ENCODE results near the gene LMCD1. TPM values are rescaled to one million over a fixed set of nuclear protein-coding genes. Genes with fewer than 3 reads are reported as not detected.

Gene LMCD1
- total RNA-seq, 2 experiments from 2014 or later, result 3.1 to 4.9 TPM

- no peaks in the 10 kb centered on the region for H3K27me3 Mint-ChIP-seq
- ATAC-seq (no peak), DNase-seq (no peak)
- ChIA-PET CTCF (interaction anchor here (0.6 kb wide), 1 partner anchor 1347 kb away, joined by 3 read pairs; no protein-coding TSS in a partner anchor), POLR2A (no interaction called here)
- no peaks in the 10 kb centered on the region for H3K9me3 Mint-ChIP-seq (ENCODE audit: low read depth)
- no peak overlapping the region for H3K27ac Mint-ChIP-seq
- intact Hi-C loops (cut with DNase I, micrococcal nuclease), result no loop called here
- no peak overlapping the region for H3K4me3 Mint-ChIP-seq
- H3K4me1 Mint-ChIP-seq, result peaks cover 3% of the 10 kb centered on the region
- no peaks in the 10 kb centered on the region for H3K36me3 Mint-ChIP-seq (ENCODE audit: low read depth)
Observed at GRCh38 chr3:8529738-8530525, 28.3 kb downstream of the LMCD1 start.

- POLR2A ChIA-PET, result no interaction called here
Observed at GRCh38 chr3:8530581-8530980, 29.0 kb downstream of the LMCD1 start.

GRCh38 chr3:8532251-8532871, 30.7 kb downstream of the LMCD1 start:
- Mint-ChIP-seq H3K4me3 (no peak overlapping the region), H3K9me3 (ENCODE audit: low read depth) (no peaks in the 10 kb centered on the region), H3K4me1 (no peaks in the 10 kb centered on the region), H3K36me3 (ENCODE audit: low read depth) (no peaks in the 10 kb centered on the region), H3K27ac (no peak overlapping the region), H3K27me3 (no peaks in the 10 kb centered on the region)
- DNase-seq, result no peak
- ChIA-PET CTCF (no interaction called here), POLR2A (no interaction called here)
- no peak for ATAC-seq
- intact Hi-C loops (cut with DNase I, micrococcal nuclease), result no loop called here

More at GRCh38 chr3:8530581-8530980, 29.0 kb downstream of the LMCD1 start:
- H3K27ac Mint-ChIP-seq, result no peak overlapping the region
- H3K4me1 Mint-ChIP-seq, result no peaks in the 10 kb centered on the region
- no peaks in the 10 kb centered on the region for H3K36me3 Mint-ChIP-seq (ENCODE audit: low read depth)
- no peaks in the 10 kb centered on the region for H3K27me3 Mint-ChIP-seq
- no peak for DNase-seq
- CTCF ChIA-PET, result interaction anchor here (0.6 kb wide), 1 partner anchor 1347 kb away, joined by 3 read pairs; no protein-coding TSS in a partner anchor
- H3K9me3 Mint-ChIP-seq (ENCODE audit: low read depth), result no peaks in the 10 kb centered on the region
- intact Hi-C loops (cut with DNase I, micrococcal nuclease), result no loop called here
- H3K4me3 Mint-ChIP-seq, result no peak overlapping the region
- no peak for ATAC-seq

GRCh38 chr3:8536096-8537056, 34.8 kb downstream of the LMCD1 start:
- H3K4me3 Mint-ChIP-seq, result no peak overlapping the region
- no peaks in the 10 kb centered on the region for H3K36me3 Mint-ChIP-seq (ENCODE audit: low read depth)
- intact Hi-C loops (cut with DNase I, micrococcal nuclease), result no loop called here
- DNase-seq (no peak), ATAC-seq (no peak)
- H3K27me3 Mint-ChIP-seq, result no peaks in the 10 kb centered on the region
- H3K27ac Mint-ChIP-seq, result no peak overlapping the region
- POLR2A ChIA-PET, result no interaction called here
- no peaks in the 10 kb centered on the region for H3K4me1 Mint-ChIP-seq
- CTCF ChIA-PET, result no interaction called here
- no peaks in the 10 kb centered on the region for H3K9me3 Mint-ChIP-seq (ENCODE audit: low read depth)

- intact Hi-C loops (cut with DNase I, micrococcal nuclease), result no loop called here
- Mint-ChIP-seq H3K27me3 (no peaks in the 10 kb centered on the region), H3K9me3 (ENCODE audit: low read depth) (no peaks in the 10 kb centered on the region), H3K27ac (no peak overlapping the region), H3K4me3 (no peak overlapping the region), H3K4me1 (no peaks in the 10 kb centered on the region), H3K36me3 (ENCODE audit: low read depth) (no peaks in the 10 kb centered on the region)
- DNase-seq (no peak), ATAC-seq (no peak)
- CTCF ChIA-PET, result no interaction called here
- POLR2A ChIA-PET, result no interaction called here
Observed at GRCh38 chr3:8537440-8537839, 35.8 kb downstream of the LMCD1 start.

GRCh38 chr3:8538223-8538622, 36.6 kb downstream of the LMCD1 start:
- CTCF ChIA-PET, result no interaction called here

GRCh38 chr3:8538913-8539312, 37.3 kb downstream of the LMCD1 start:
- intact Hi-C loops (cut with DNase I, micrococcal nuclease), result no loop called here
- H3K27me3 Mint-ChIP-seq, result no peaks in the 10 kb centered on the region
- POLR2A ChIA-PET, result no interaction called here
- H3K9me3 Mint-ChIP-seq (ENCODE audit: low read depth), result no peaks in the 10 kb centered on the region
- ATAC-seq (no peak), DNase-seq (no peak)
- H3K4me3 Mint-ChIP-seq, result no peak overlapping the region
- H3K27ac Mint-ChIP-seq, result no peak overlapping the region
- no peaks in the 10 kb centered on the region for H3K36me3 Mint-ChIP-seq (ENCODE audit: low read depth)
- no peaks in the 10 kb centered on the region for H3K4me1 Mint-ChIP-seq
- CTCF ChIA-PET, result no interaction called here

More at GRCh38 chr3:8538223-8538622, 36.6 kb downstream of the LMCD1 start:
- H3K27ac Mint-ChIP-seq, result no peak overlapping the region
- ATAC-seq, result no peak
- H3K4me1 Mint-ChIP-seq, result no peaks in the 10 kb centered on the region
- no peaks in the 10 kb centered on the region for H3K36me3 Mint-ChIP-seq (ENCODE audit: low read depth)
- POLR2A ChIA-PET, result interaction anchor here (0.6 kb wide), 1 partner anchor 334 kb away, joined by 3 read pairs; no protein-coding TSS in a partner anchor
- no peak for DNase-seq
- intact Hi-C loops (cut with DNase I, micrococcal nuclease), result no loop called here
- no peaks in the 10 kb centered on the region for H3K9me3 Mint-ChIP-seq (ENCODE audit: low read depth)
- H3K27me3 Mint-ChIP-seq, result no peaks in the 10 kb centered on the region
- no peak overlapping the region for H3K4me3 Mint-ChIP-seq

- Mint-ChIP-seq H3K36me3 (ENCODE audit: low read depth) (no peaks in the 10 kb centered on the region), H3K27me3 (no peaks in the 10 kb centered on the region), H3K27ac (no peak overlapping the region), H3K4me1 (no peaks in the 10 kb centered on the region), H3K4me3 (no peak overlapping the region), H3K9me3 (ENCODE audit: low read depth) (no peaks in the 10 kb centered on the region)
- intact Hi-C loops (cut with DNase I, micrococcal nuclease), result no loop called here
- ChIA-PET CTCF (no interaction called here), POLR2A (no interaction called here)
- no peak for ATAC-seq
- DNase-seq, result no peak
Observed at GRCh38 chr3:8539419-8539818, 37.8 kb downstream of the LMCD1 start.

GRCh38 chr3:8540456-8540855, 38.8 kb downstream of the LMCD1 start:
- ATAC-seq (no peak), DNase-seq (no peak)
- Mint-ChIP-seq H3K4me3 (no peak overlapping the region), H3K36me3 (ENCODE audit: low read depth) (no peaks in the 10 kb centered on the region), H3K27me3 (no peaks in the 10 kb centered on the region), H3K27ac (no peak overlapping the region), H3K4me1 (no peaks in the 10 kb centered on the region), H3K9me3 (ENCODE audit: low read depth) (no peaks in the 10 kb centered on the region)
- ChIA-PET POLR2A (no interaction called here), CTCF (interaction anchor here (0.7 kb wide), 1 partner anchor 1130 kb away, joined by 3 read pairs; no protein-coding TSS in a partner anchor)
- intact Hi-C loops (cut with DNase I, micrococcal nuclease), result no loop called here

GRCh38 chr3:8541486-8541885, 39.9 kb downstream of the LMCD1 start:
- H3K27me3 Mint-ChIP-seq, result no peaks in the 10 kb centered on the region
- no peaks in the 10 kb centered on the region for H3K9me3 Mint-ChIP-seq (ENCODE audit: low read depth)
- ATAC-seq (no peak), DNase-seq (no peak)
- ChIA-PET POLR2A (no interaction called here), CTCF (no interaction called here)
- no peak overlapping the region for H3K4me3 Mint-ChIP-seq
- no peaks in the 10 kb centered on the region for H3K4me1 Mint-ChIP-seq
- H3K36me3 Mint-ChIP-seq (ENCODE audit: low read depth), result no peaks in the 10 kb centered on the region
- H3K27ac Mint-ChIP-seq, result no peak overlapping the region
- intact Hi-C loops (cut with DNase I, micrococcal nuclease), result no loop called here

GRCh38 chr3:8542190-8543135, 40.8 kb downstream of the LMCD1 start:
- DNase-seq, result no peak
- intact Hi-C loops (cut with DNase I, micrococcal nuclease), result no loop called here
- H3K27me3 Mint-ChIP-seq, result no peaks in the 10 kb centered on the region
- CTCF ChIA-PET, result no interaction called here
- no peaks in the 10 kb centered on the region for H3K36me3 Mint-ChIP-seq (ENCODE audit: low read depth)
- H3K4me3 Mint-ChIP-seq, result no peak overlapping the region
- no peaks in the 10 kb centered on the region for H3K9me3 Mint-ChIP-seq (ENCODE audit: low read depth)
- no peak overlapping the region for H3K27ac Mint-ChIP-seq
- POLR2A ChIA-PET, result no interaction called here
- H3K4me1 Mint-ChIP-seq, result no peaks in the 10 kb centered on the region
- ATAC-seq, result no peak
